HG02642 (cell line): Measurements from ENCODE around the gene SDHB.

Experiments
- ATAC-seq: cut with Tn5 transposase; IDR thresholded peaks from one replicate; pipeline ENCODE4 v1.9.1; 2021; ENCODE audit warnings: mild to moderate bottlenecking; ENCODE audit not compliant: unreplicated experiment, poor library complexity

The SDHB gene

GRCh38 chr1:17016317-17016661, 37.5 kb downstream of the SDHB start:
- ATAC-seq, result no peak

DNA sequence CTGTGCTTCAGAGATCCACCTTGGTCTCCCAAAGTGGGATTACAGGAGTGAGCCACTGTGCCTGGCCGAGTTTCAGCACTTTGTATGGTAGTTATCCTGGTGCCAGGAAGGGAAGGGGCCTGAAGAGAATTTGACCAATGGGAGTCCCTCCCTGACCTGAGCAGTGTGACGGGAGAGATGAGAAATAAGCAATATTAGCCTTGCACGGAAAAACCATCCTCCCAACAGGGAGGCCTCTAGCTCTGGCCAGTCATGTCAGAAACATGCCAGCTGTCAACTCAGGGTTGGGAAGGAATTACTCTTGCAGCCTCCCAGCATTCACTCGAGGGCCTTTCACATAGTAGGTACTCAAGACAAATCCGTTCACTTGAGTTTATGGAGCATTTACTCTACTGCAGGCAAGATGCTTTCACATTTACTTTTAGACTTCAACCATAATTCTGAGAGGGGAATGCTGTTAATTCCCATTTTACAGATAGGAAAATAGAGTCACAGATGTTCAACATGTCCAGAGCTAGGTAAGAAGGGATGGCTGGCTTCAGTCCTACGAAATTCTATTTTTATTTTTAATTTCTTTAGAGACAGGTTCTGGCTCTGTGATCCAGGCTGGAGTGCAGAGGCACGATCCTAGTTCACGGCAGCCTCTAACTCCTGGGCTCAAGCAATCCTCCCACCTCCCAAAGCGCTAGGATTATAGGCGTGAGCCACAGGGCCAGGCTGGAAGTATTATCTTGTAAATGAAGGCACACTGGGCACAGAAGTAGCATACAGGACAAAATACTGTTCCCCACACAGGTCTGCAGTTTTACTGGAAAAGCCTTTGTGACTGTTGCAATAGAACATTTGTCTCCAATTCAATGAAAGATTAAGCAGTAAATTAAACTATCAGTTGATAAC, 38.9 kb downstream of the SDHB start:
- no peak for ATAC-seq

- ATAC-seq, result no peak
Observed at GRCh38 chr1:17013491-17014320, 40.1 kb downstream of the SDHB start.

- no peak for ATAC-seq
Observed at GRCh38 chr1:17012775-17013490, 40.9 kb downstream of the SDHB start.

DNA sequence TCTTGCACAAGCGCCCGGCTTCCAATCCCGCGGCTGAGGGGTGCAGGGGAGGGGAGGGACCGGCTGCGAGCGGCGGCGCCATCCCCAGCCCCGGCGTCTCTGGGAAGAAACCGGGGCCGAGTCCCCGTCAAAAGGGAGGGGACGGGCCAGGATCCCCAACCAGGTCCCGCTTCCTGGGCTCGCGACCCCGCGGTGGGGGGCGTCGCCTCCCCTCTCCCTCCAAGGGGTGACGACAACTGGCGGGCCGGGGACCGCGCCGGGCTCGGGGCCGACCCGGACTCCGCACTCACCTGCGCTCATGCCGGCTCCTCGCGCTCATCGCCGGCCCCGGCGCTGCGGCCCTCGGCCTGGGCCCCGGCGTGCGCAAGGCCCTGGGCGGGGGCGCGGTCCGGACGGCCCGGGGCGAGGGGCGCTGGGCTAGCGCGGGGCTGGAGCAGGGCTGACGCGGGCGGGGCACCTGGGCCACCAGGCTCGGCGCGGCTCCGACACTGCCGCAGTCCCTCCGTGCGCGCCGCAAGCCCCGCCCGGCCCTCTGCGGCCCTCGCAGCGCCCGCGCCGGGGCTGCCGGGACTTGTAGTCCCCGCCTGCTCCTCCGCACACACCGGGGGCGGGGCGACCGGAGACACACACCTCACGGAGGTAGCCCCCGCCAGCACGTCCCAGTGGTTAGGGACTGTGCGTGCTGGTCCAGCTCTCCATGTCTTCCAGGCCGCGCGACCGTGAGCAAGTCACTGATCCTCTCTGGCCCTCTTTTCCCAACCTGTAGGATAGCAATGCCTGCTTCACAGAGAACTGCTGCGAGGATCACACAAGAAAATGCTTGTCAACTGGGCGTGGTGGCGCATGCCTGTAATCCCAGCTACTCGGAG, 42.2 kb downstream of the SDHB start, which contains the start of gene ATP13A2:
ATP13A2 (minus strand) TSS at position 490 of the 869 bp plus-strand sequence; CDS start at position 300, 190 bp downstream.
- peak; percentile 90 for ATAC-seq

- ATAC-seq, result peak; percentile 9
Observed at GRCh38 chr1:17011092-17011438, 42.8 kb downstream of the SDHB start.

DNA sequence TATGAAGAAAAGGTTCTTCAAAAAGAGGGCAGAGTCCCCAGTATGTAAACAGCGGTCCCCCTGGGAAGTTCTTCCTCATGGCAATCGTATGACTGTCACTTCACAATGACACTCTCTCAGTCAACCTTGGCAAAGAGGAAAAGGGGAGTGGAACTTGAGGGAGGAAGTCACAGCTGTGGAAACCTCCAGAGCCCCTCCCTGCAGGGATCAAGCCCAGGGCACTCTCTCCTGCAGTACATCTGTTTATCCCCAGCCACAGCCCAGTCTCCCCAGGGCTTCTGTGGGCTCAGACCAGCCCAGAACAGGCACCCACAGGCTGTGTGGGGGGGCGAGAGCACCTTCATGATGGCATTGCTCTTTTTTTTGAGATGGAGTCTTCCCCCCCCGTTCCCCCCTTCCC, 44.1 kb downstream of the SDHB start:
- ATAC-seq, result no peak

- ATAC-seq, result no peak
Observed at GRCh38 chr1:17008208-17008855, 45.5 kb downstream of the SDHB start.

DNA sequence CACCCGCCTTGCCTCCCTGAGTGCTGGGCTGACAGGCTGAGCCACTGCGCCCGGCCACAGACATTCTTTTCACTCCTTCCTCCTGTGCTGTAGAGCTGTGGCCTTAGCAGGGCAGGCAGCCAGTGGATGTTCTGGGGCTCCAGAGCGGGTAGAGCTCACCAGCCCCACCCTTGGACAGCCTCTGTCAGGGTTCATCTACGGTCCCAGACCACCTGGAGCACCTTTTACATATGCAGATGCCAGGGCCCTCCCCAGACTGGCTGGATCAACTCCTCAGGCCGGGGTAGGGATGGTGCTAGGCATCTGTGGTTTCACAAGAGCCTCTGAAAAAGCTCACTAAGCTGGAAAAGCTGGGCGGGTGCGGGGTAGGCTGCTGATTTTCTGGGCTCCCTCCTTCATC, 46.7 kb downstream of the SDHB start:
- no peak for ATAC-seq

- no peak for ATAC-seq
Observed at GRCh38 chr1:17005365-17005740, 48.5 kb downstream of the SDHB start.

GRCh38 chr1:17004466-17005364, 49.1 kb downstream of the SDHB start:
- no peak for ATAC-seq

DNA sequence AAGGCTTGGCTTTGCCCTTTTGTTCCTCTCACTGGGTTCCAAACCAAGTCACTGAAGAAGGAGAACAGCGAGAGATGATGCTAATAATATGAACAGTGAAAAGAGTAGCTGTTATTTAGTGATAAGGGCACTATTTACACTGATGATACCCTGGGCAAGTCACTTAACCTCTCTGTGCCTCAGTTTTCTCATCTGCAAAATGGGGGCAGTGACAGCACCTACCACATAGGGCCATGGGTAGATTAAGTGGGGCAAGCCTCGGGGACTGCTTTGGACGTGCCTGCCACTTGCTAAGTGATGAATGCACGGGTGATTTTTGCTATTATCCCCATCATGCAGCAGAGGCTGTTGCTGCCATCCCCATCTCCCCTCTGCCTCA, 51.3 kb downstream of the SDHB start:
- ATAC-seq, result no peak

DNA sequence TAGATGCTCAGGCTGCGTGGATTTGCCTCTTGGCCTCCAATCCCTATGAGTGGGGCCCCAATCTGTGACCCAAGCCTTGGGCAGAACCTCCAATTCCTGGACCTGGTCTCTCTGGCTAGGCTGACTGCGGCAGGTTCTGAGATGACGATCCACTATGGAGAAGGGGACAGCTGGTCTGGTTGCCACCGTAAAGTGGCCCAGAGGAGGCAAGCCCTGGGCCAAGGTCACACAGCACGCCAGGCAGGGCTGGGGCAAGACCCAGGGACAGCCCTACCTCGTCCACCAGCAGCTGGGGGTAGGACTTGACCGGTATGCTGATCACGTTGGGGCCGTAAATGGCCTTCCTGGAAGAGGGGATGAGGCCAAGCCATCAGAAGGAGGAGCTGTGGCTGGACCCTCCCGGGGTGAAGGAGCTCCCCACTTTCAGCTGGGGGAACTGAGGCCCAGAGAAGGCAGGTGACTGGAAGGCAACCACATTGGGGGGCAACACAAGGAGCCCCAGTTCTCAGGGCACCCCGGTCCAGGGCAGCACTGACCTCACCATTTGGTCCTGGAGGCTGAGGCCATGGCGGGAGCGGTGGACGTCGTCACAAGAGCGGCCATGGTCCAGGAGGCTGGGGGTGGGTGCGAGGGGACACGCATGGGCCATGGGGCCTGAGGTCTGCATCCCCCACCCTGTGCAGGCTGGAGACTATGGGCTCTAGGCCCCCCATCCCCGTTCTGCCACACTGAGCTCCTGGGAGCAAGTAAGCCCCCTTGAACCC, 51.9 kb downstream of the SDHB start:
- no peak for ATAC-seq

DNA sequence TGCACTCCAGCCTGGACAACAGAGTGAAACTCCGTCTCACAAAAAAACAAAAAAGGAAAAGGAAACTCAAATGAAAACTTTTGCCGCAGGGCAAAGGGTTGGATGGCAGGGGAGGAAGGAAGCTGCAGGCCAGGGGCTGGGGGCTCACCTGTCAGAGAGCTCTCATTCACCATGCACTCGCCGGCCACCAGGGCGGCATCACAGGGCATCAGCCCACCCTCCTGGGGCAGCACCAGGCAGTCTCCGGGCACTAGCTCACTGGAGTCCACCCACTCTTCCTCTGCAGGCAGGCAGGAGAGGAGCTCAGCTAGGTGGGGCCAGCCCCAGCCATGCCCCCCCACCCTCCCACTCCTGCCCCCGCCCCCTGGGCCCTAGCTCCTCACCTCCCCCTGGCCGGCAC, 54.0 kb downstream of the SDHB start:
- ATAC-seq, result no peak

- ATAC-seq, result no peak
Observed at GRCh38 chr1:16998589-16998988, 55.2 kb downstream of the SDHB start.

DNA sequence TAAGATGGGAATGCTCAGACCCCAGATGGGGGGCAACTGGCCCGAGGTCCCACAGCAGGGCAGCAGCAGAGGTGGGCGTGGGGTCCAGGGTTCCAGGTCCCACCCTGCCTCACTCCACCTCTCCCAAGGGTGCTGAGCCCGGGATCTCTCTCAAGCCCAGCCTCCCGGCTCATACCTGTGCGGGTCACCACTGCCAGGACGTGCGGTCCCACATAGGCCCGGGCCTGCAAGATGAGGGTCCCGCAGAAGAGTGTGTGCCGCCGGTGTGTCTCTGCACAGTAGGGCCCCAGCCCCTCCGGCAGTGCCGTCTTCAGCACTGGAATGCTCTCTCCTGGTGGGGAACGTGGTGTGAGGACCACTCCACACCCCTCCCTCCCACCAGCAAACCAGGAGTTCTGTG, 57.0 kb downstream of the SDHB start:
- no peak for ATAC-seq

DNA sequence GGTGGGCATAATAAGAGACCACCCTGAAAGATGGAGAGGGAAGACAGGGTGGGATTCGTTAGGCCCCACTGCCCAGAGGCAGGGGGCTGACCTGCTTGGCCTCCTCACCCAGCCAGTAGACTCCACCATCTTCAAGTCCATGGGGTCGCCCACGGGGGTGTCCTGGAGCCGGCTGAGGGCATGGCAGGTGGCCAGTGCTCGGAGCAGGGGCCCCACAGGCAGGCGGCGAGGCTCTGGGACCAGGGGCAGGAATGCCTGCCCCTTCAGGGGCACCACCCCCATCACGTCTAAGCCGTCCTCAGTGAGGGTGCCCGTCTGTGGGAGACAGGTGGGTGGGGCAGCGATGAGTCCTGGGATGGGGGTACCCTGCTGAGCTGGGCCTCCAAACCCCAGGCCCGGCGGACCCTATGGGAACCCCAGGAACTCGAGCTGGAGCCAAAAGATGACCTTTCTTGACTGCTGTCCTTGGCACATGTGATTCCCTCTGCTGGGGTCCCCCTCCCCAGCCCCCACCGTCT, 60.3 kb downstream of the SDHB start:
- ATAC-seq, result no peak

DNA sequence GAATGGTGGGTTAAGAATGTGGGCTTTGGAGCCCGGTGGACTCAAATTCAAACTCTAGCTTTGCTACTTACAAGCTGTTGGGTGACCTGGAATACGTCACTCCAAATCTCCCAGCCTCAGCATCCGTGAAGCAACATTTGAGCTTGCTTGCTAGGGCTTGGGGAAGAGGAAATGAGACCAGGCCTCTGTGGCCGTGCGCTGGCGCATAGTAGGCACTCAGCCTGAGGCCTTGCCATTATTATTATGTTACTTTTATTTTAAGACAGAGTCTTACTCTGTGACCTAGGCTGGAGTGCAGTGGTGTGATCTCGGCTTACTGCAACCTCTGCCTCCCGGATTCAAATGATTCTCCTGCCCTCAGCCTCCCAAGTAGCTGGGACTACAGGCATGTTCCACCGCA, 61.2 kb downstream of the SDHB start:
- ATAC-seq, result no peak
